A673 (cell line): ENCODE measurements around the gene CFLAR. TPM values are rescaled to one million over a fixed set of nuclear protein-coding genes. Genes with fewer than 3 reads are reported as not detected.

Experiments
- BruUV-seq: library from RNA; stranded (reverse); fragments of 400-500 nt; replicated peaks from 2 replicates; lab custom pipeline; 2021; lab: Mats Ljungman, UMichigan
- CTCF ChIA-PET: fragments of 300-600 bp; sonication (Branson Sonifier 250); formaldehyde crosslinking; loops from one replicate; lab custom pipeline; 2022; ENCODE audit warnings: antibody characterized with exemption; lab: Charles Lee
- POLR2A ChIA-PET: fragments of 300-600 bp; sonication (Branson Sonifier 250); formaldehyde crosslinking; loops from one replicate; lab custom pipeline; 2022; ENCODE audit warnings: antibody characterized with exemption; ENCODE audit not compliant: low non-redundant PET; lab: Charles Lee
- DNase-seq: peaks from one replicate; pipeline ENCODE4 v3.0.0-alpha.2; 2015; ENCODE audit warnings: low spot score
- H3K27ac ChIP-seq: fragments of 200-600 bp; sonication (generic); 2 replicates; pipeline ENCODE4 v1.5.1; 2016; ENCODE audit warnings: mixed run types, low read depth, mild to moderate bottlenecking, mixed read lengths, antibody characterized with exemption, low read length; ENCODE audit not compliant: poor library complexity, severe bottlenecking
- H3K27me3 ChIP-seq: fragments of 200-600 bp; sonication (generic); replicated peaks from 2 replicates; pipeline ENCODE4 v1.6.1; 2017; ENCODE audit warnings: mixed run types, low read depth, mild to moderate bottlenecking, mixed read lengths, antibody characterized with exemption, low read length; ENCODE audit not compliant: insufficient read depth, poor library complexity
- H3K36me3 ChIP-seq: fragments of 200-600 bp; sonication (generic); 2 replicates; pipeline ENCODE4 v1.6.1; 2016; ENCODE audit warnings: mixed run types, mild to moderate bottlenecking, mixed read lengths, antibody characterized with exemption, low read length; ENCODE audit not compliant: insufficient read depth, poor library complexity, severe bottlenecking
- H3K4me1 ChIP-seq: fragments of 200-600 bp; sonication (generic); 2 replicates; pipeline ENCODE4 v1.6.1; 2017; ENCODE audit warnings: mixed run types, mild to moderate bottlenecking, mixed read lengths, antibody characterized with exemption, low read length; ENCODE audit not compliant: insufficient read depth, poor library complexity, severe bottlenecking
- H3K4me3 ChIP-seq: fragments of 200-600 bp; sonication (generic); 2 replicates; pipeline ENCODE4 v1.5.1; 2016; ENCODE audit warnings: low read depth, mixed run types, mild to moderate bottlenecking, mixed read lengths, low read length; ENCODE audit not compliant: poor library complexity, severe bottlenecking
- H3K9me3 ChIP-seq: fragments of 200-600 bp; sonication (generic); 2 replicates; pipeline ENCODE4 v1.6.1; 2016; ENCODE audit warnings: mixed run types, low read depth, mild to moderate bottlenecking, mixed read lengths, antibody characterized with exemption, low read length; ENCODE audit not compliant: poor library complexity, severe bottlenecking
- CTCF ChIP-seq: fragments of 300-800, 200-600 bp; sonication (generic); conservative IDR thresholded peaks from 2 replicates; pipeline ENCODE4 v1.5.1; 2017; ENCODE audit warnings: low read depth, mild to moderate bottlenecking, antibody characterized with exemption, low read length, moderate library complexity, mixed read lengths
- EZH2 ChIP-seq: fragments of 200-600 bp; sonication (generic); IDR thresholded peaks from 2 replicates; pipeline ENCODE4 v1.6.1; 2017; ENCODE audit warnings: borderline replicate concordance, low read depth, mild to moderate bottlenecking, mixed read lengths, antibody characterized with exemption, low read length; ENCODE audit not compliant: poor library complexity, severe bottlenecking
- intact Hi-C: fragments of 100-400 bp; cut with micrococcal nuclease; formaldehyde crosslinking; loops from one replicate; pipeline ENCODE4 v1.10.0; 2022; ENCODE audit not compliant: unreplicated experiment
- total RNA-seq: library from RNA; stranded (reverse); gene quantifications from 2 replicates; pipeline ENCODE4 v1.2.3, GENCODE V29; 2021

Gene CFLAR
- total RNA-seq, 1 experiment from 2014 or later, result 55.1 TPM

GRCh38 chr2:201135386-201135785 is 19.4 kb downstream of the CFLAR start:
- H3K9me3 ChIP-seq, result no peaks in the 10 kb centered on the region
- no peak overlapping the region for H3K27ac ChIP-seq
- H3K36me3 ChIP-seq, result peaks cover 35% of the 10 kb centered on the region
- TF ChIP-seq EZH2, result no peak
- no peak for TF ChIP-seq CTCF
- H3K4me1 ChIP-seq, result no peaks in the 10 kb centered on the region
- intact Hi-C loops, result no loop called here
- DNase-seq, result no peak
- no peak overlapping the region for H3K4me3 ChIP-seq
- BruUV-seq, result no TSS peak
- ChIA-PET POLR2A (no interaction called here), CTCF (no interaction called here)
- no peaks in the 10 kb centered on the region for H3K27me3 ChIP-seq

GRCh38 chr2:201136889-201137321 is 20.9 kb downstream of the CFLAR start:
- TF ChIP-seq CTCF, result no peak
- no peak for TF ChIP-seq EZH2
- no peak for DNase-seq
- Histone ChIP-seq H3K9me3 (no peaks in the 10 kb centered on the region), H3K4me3 (no peak overlapping the region), H3K36me3 (peaks cover 39% of the 10 kb centered on the region), H3K4me1 (no peaks in the 10 kb centered on the region), H3K27ac (no peak overlapping the region), H3K27me3 (no peaks in the 10 kb centered on the region)
- POLR2A ChIA-PET, result no interaction called here
- no TSS peak for BruUV-seq
- intact Hi-C loops, result no loop called here
- CTCF ChIA-PET, result no interaction called here

GRCh38 chr2:201137505-201138400 is 21.8 kb downstream of the CFLAR start:
- Histone ChIP-seq H3K36me3 (peaks cover 41% of the 10 kb centered on the region), H3K4me3 (no peak overlapping the region), H3K27me3 (no peaks in the 10 kb centered on the region), H3K9me3 (no peaks in the 10 kb centered on the region), H3K4me1 (no peaks in the 10 kb centered on the region), H3K27ac (no peak overlapping the region)
- TF ChIP-seq EZH2 (no peak), CTCF (no peak)
- ChIA-PET CTCF (no interaction called here), POLR2A (no interaction called here)
- no peak for DNase-seq
- intact Hi-C loops, result no loop called here
- BruUV-seq, result no TSS peak
